ENCODE data around the gene LRRFIP2. TPM values are rescaled to one million over a fixed set of nuclear protein-coding genes. Genes with fewer than 3 reads are reported as not detected.
A peak's percentile ranks its signal among the peaks of the same experiment; 100 is the strongest.
"Not testable (repeated sequence)": the region's sequence is repeated elsewhere in the genome, so short reads cannot be mapped to it uniquely, and the experiment has no call there.

The LRRFIP2 gene
- total RNA-seq, 1 donor from 2014 or later = 42.8 TPM

- H3K9me3 ChIP-seq = no peaks in the 10 kb centered on the region
- H3K36me3 ChIP-seq = peaks cover 18 to 29% of the 10 kb centered on the region in 2 donors
- peaks cover 0 to 21% of the 10 kb centered on the region in 2 donors for H3K4me1 ChIP-seq
- H3K27ac ChIP-seq = no peak overlapping the region
- H3K4me3 ChIP-seq = no peak overlapping the region
- DNase-seq (ENCODE audit: low spot score in 2 of 2) = no peak
- no peaks in the 10 kb centered on the region for H3K27me3 ChIP-seq
- intact Hi-C loops (cut with DNase I) = no loop called here
- no peak for TF ChIP-seq CTCF (IDR thresholded peaks at IDR 0.05)
Measured at GRCh38 chr3:37068031-37068430, 106.4 kb downstream of the LRRFIP2 start.

- DNase-seq (ENCODE audit: low spot score in 2 of 2) = no peak
Measured at GRCh38 chr3:37067577-37067976, 106.8 kb downstream of the LRRFIP2 start.

GRCh38 chr3:37064747-37065146 is 109.6 kb downstream of the LRRFIP2 start:
- intact Hi-C loops (cut with DNase I) = no loop called here
- Histone ChIP-seq H3K27ac (no peak overlapping the region), H3K36me3 (peaks cover 16 to 44% of the 10 kb centered on the region in 2 donors), H3K4me1 (peaks cover 0 to 2% of the 10 kb centered on the region in 2 donors), H3K4me3 (no peak overlapping the region), H3K9me3 (no peaks in the 10 kb centered on the region), H3K27me3 (no peaks in the 10 kb centered on the region)
- DNase-seq (ENCODE audit: low spot score in 2 of 2) = no peak
- no peak for TF ChIP-seq CTCF (IDR thresholded peaks at IDR 0.05)

More at GRCh38 chr3:37067577-37067976, 106.8 kb downstream of the LRRFIP2 start:
- Histone ChIP-seq H3K27ac (no peak overlapping the region), H3K27me3 (no peaks in the 10 kb centered on the region), H3K4me3 (no peak overlapping the region), H3K36me3 (peaks cover 18 to 34% of the 10 kb centered on the region in 2 donors), H3K9me3 (no peaks in the 10 kb centered on the region), H3K4me1 (peaks cover 0 to 16% of the 10 kb centered on the region in 2 donors)
- no peak for TF ChIP-seq CTCF (IDR thresholded peaks at IDR 0.05)
- intact Hi-C loops (cut with DNase I) = no loop called here

- intact Hi-C loops (cut with DNase I) = loop anchor here (5.0 kb wide), 1 partner anchor 54 kb away; no protein-coding TSS in a partner anchor
- Histone ChIP-seq H3K4me3 (no peak overlapping the region), H3K4me1 (peaks cover 13 to 39% of the 10 kb centered on the region in 2 donors), H3K36me3 (peaks cover 12 to 38% of the 10 kb centered on the region in 2 donors), H3K9me3 (no peaks in the 10 kb centered on the region), H3K27me3 (no peaks in the 10 kb centered on the region), H3K27ac (peak overlapping the region in 1 of 2 donors; percentile 24)
- no peak for DNase-seq (ENCODE audit: low spot score in 2 of 2)
- no peak for TF ChIP-seq CTCF (IDR thresholded peaks at IDR 0.05)
Measured at GRCh38 chr3:37058117-37058516, 116.3 kb downstream of the LRRFIP2 start.

GRCh38 chr3:37056826-37057225 is 117.6 kb downstream of the LRRFIP2 start:
- peak overlapping the region; percentile 80 to 92 for H3K27ac ChIP-seq

GRCh38 chr3:37055077-37055476 is 119.3 kb downstream of the LRRFIP2 start:
- H3K27me3 ChIP-seq; DNase-seq (ENCODE audit: low spot score in 2 of 2); H3K4me3 ChIP-seq; H3K9me3 ChIP-seq: not testable (repeated sequence)
- intact Hi-C loops (cut with DNase I) = loop anchor here (2.0 to 5.0 kb wide), 3 partner anchors 20 to 57 kb away; no protein-coding TSS in a partner anchor
- Histone ChIP-seq H3K27ac (peak overlapping the region; percentile 80 to 92), H3K36me3 (peaks cover 10 to 40% of the 10 kb centered on the region in 2 donors), H3K4me1 (peaks cover 13 to 57% of the 10 kb centered on the region in 2 donors)

More at GRCh38 chr3:37056826-37057225, 117.6 kb downstream of the LRRFIP2 start:
- H3K4me1 ChIP-seq = peaks cover 13 to 52% of the 10 kb centered on the region in 2 donors
- no peaks in the 10 kb centered on the region for H3K27me3 ChIP-seq
- H3K4me3 ChIP-seq = no peak overlapping the region
- intact Hi-C loops (cut with DNase I) = loop anchor here (5.0 kb wide), 1 partner anchor 55 kb away; no protein-coding TSS in a partner anchor
- TF ChIP-seq CTCF (IDR thresholded peaks at IDR 0.05) = no peak
- H3K36me3 ChIP-seq = peaks cover 8 to 38% of the 10 kb centered on the region in 2 donors
- no peaks in the 10 kb centered on the region for H3K9me3 ChIP-seq
- no peak for DNase-seq (ENCODE audit: low spot score in 2 of 2)

Measured in ascending aorta (tissue), 2 donors.